ENCODE data around the gene FGF6. TPM values are rescaled to one million over a fixed set of nuclear protein-coding genes. Genes with fewer than 3 reads are reported as not detected.

Gene FGF6
- total RNA-seq, 1 experiment from 2014 or later, result not detected

- no peak for DNase-seq (ENCODE audit: low spot score)
These were observed 1.5 kb upstream of the FGF6 start for GRCh38 chr12:4447151-4447550.

- DNase-seq (ENCODE audit: low spot score), result no peak
These were observed 720 bp upstream of the FGF6 start for GRCh38 chr12:4446335-4446734.

GRCh38 chr12:4444031-4444430 lies 1.6 kb downstream of the FGF6 start:
- DNase-seq (ENCODE audit: low spot score), result no peak

- no peak for DNase-seq (ENCODE audit: low spot score)
These were observed 2.0 kb downstream of the FGF6 start for GRCh38 chr12:4443616-4444015.

GRCh38 chr12:4441355-4442335 lies 4.0 kb downstream of the FGF6 start:
- no peak for DNase-seq (ENCODE audit: low spot score)

GRCh38 chr12:4440187-4440941 lies 5.3 kb downstream of the FGF6 start:
- no peak for DNase-seq (ENCODE audit: low spot score)

GRCh38 chr12:4439736-4440135 lies 5.9 kb downstream of the FGF6 start:
- DNase-seq (ENCODE audit: low spot score), result no peak

- no peak for DNase-seq (ENCODE audit: low spot score)
These were observed 6.6 kb downstream of the FGF6 start for GRCh38 chr12:4438834-4439596.

GRCh38 chr12:4435537-4435936 lies 10.1 kb downstream of the FGF6 start:
- DNase-seq (ENCODE audit: low spot score), result no peak

- DNase-seq (ENCODE audit: low spot score), result no peak
These were observed 10.7 kb downstream of the FGF6 start for GRCh38 chr12:4434706-4435425.

GRCh38 chr12:4434301-4434700 lies 11.3 kb downstream of the FGF6 start:
- no peak for DNase-seq (ENCODE audit: low spot score)

- no peak for DNase-seq (ENCODE audit: low spot score)
These were observed 11.9 kb downstream of the FGF6 start for GRCh38 chr12:4433745-4434058.

- DNase-seq (ENCODE audit: low spot score), result no peak
These were observed 12.5 kb downstream of the FGF6 start for GRCh38 chr12:4432878-4433744.

GRCh38 chr12:4431866-4432265 lies 13.7 kb downstream of the FGF6 start:
- no peak for DNase-seq (ENCODE audit: low spot score)

GRCh38 chr12:4431436-4431835 lies 14.2 kb downstream of the FGF6 start:
- no peak for DNase-seq (ENCODE audit: low spot score)

GRCh38 chr12:4424422-4424821 lies 21.2 kb downstream of the FGF6 start:
- DNase-seq (ENCODE audit: low spot score), result no peak

- no peak for DNase-seq (ENCODE audit: low spot score)
These were observed 22.0 kb downstream of the FGF6 start for GRCh38 chr12:4423528-4424195.

- no peak for DNase-seq (ENCODE audit: low spot score)
These were observed 22.6 kb downstream of the FGF6 start for GRCh38 chr12:4422985-4423384.

- peak; percentile 36 for DNase-seq (ENCODE audit: low spot score)
These were observed 24.0 kb downstream of the FGF6 start for GRCh38 chr12:4421590-4422031.

- DNase-seq (ENCODE audit: low spot score), result no peak
These were observed 25.4 kb downstream of the FGF6 start for GRCh38 chr12:4420138-4420670.

Data from H4 (cell line).